Raji (cell line): ENCODE data around the gene IL1RL2.

ENCODE experiments used
- POLR2A ChIP-seq: IDR thresholded peaks from 2 replicates; pipeline ENCODE4 v1.6.1; 2011; ENCODE audit warnings: low read depth, low read length, control low read depth; ENCODE audit not compliant: insufficient read depth

IL1RL2 gene

GRCh38 chr2:102179788-102180686 lies 6.8 kb upstream of the IL1RL2 start:
- TF ChIP-seq POLR2A, result no peak

GRCh38 chr2:102180687-102180999 lies 6.2 kb upstream of the IL1RL2 start:
- TF ChIP-seq POLR2A, result no peak

DNA sequence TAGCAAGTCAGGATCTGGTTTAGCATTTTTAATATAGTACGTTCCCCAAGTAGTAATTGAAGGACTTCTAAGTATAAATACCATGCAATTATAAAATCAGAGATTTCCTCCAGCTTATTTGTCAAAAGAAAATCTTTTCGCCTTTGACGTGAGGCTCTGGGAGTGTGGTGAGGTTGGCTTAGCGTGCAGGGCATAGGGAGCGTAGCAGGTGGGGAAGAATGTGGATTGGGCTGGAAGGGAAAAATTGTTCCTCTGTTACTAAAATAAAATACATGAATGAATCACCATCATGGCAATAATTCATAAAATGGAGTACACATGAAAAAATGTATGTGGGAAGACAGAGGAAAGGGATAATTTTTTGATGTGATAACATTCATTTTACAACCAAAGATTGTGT lies 5.4 kb upstream of the IL1RL2 start:
- no peak for TF ChIP-seq POLR2A

- no peak for TF ChIP-seq POLR2A
Observed at GRCh38 chr2:102181919-102182635, 4.7 kb upstream of the IL1RL2 start.

- TF ChIP-seq POLR2A, result no peak
Observed at GRCh38 chr2:102184018-102184417, 2.8 kb upstream of the IL1RL2 start.

GRCh38 chr2:102184568-102184967 lies 2.3 kb upstream of the IL1RL2 start:
- TF ChIP-seq POLR2A, result no peak

GRCh38 chr2:102185347-102185746 lies 1.5 kb upstream of the IL1RL2 start:
- TF ChIP-seq POLR2A, result no peak

GRCh38 chr2:102187496-102188150 lies 800 bp downstream of the IL1RL2 start:
- no peak for TF ChIP-seq POLR2A

- TF ChIP-seq POLR2A, result no peak
Observed at GRCh38 chr2:102190430-102191107, 3.7 kb downstream of the IL1RL2 start.

DNA sequence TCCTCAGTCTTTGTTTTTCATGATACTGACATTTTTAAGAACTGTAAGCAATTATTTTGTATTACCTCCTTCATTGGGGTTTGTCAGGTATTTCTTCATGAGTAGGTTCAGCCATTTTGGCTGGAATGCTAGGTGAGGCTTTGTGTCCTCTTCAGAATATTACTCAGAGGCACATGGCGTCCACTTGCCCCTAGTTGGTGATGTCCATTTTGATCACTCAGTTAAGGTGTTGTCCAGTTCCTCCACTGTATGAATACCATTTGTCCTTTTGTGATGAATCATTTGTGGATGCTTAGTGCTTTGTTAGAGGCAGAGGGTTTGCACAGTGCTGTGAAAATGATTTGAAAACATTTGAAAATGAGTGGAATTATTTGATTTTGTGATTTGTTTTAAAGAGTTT lies 4.7 kb downstream of the IL1RL2 start:
- no peak for TF ChIP-seq POLR2A

GRCh38 chr2:102193074-102193473 lies 6.3 kb downstream of the IL1RL2 start:
- TF ChIP-seq POLR2A, result no peak

DNA sequence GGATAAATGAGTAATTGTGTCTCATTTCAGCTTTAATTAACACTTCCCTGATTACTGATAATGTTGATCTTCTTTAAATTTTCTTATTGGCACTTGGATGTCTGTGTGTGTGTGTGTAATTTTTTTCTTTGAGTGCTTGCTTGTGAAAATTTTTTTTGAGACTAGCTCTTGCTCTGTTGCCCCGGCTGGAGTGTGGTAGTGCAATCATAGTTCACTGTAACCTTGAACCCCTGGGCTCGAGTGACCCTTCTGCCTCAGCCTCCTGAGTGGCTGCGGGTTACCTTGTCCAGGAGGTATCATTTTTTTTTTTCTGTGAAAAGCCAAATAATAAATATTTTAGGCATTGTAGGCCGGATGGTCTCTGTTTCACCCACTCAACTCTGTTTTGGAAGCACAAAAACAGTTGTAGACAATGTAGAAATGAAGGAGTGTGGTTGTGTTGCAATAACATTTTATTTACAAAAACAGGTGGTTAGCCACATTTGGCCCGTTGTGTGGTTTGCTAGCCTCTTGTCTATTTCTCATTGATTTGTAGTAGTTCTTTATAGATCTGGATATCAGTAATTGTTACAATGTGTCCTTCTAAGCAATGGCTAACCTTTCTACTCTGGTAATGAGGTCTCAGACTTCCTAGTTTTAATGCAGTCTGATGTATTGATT lies 7.9 kb downstream of the IL1RL2 start:
- no peak for TF ChIP-seq POLR2A

DNA sequence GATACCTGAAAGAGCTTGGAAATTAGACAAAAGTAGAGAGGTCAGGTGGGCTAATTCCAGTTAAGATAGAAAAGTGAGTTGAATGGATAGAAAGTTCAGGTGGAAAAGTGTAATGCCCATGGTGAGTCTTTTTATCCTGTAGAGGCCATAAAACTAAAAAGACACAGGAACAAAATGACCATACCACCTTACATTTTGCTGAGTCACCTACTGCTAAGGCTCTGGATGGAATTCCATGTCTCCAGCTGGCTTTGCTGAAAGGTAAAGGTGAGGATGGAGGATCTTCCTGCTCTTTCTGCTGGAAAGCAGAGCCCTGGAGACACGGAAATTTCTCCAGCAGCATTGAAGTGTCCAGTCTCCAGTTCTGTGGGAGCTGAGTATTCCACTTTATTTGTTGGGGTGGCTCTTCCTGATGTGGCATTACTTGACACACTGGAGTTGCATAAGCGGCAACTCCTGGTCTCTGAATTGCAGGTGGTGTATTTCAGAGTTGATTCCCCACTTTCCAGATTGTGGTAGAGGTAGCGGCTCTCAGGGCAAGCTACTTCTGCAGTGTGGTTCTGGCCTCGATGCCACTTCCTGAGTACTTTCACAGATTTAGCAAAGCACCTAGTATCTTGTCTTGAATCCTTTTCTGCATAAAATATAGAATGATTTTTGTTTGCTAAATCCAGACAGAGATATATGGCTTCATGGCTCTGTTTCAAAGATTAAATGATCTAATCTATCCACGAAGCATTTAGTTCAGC lies 10.7 kb downstream of the IL1RL2 start:
- no peak for TF ChIP-seq POLR2A

DNA sequence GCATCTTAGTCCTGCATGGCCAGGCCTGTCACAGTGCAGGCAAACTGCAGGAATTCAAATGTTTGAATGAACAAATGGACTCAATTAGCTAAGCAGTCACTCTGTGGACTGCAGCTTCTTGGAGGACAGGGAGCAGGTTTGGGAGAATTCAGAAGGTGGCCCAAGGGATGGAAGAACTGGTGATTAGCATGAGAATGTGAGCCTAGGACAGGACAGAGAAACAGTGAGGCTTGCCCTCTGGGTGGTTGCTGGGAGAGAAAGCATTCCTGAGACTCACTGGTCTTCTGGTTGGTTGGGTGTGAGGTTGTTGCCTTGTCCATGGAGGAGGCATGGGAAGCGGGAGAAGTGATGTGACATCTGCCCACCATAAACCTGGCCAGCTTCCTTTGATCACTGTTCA lies 13.7 kb downstream of the IL1RL2 start:
- TF ChIP-seq POLR2A, result no peak
